Left lung (tissue), 10 donors: ENCODE measurements around the gene CSH2. TPM values are rescaled to one million over a fixed set of nuclear protein-coding genes. Genes with fewer than 3 reads are reported as not detected.
"Not testable (repeated sequence)": the region's sequence is repeated elsewhere in the genome, so short reads cannot be mapped to it uniquely, and the experiment has no call there.

Experiments
- ATAC-seq: fragments of 200-7000 bp; cut with Tn5 transposase; one replicate; pipeline ENCODE4 v1.9.1; 2020; ENCODE audit warnings: moderate library complexity
- DNase-seq, 4 donors: peaks; one replicate each; pipeline ENCODE4 v3.0.0-alpha.2; 2013 to 2020
- H3K27ac ChIP-seq, 2 donors: fragments of 200-600 bp; sonication (generic) in 1 of 2; one replicate each; pipeline versions ENCODE4 v1.5.0 to v1.8.0; 2020 to 2021
- H3K27me3 ChIP-seq, 2 donors: fragments of 200-600 bp; sonication (generic) in 1 of 2; one replicate each; pipeline versions ENCODE4 v1.5.0 to v1.8.0; 2020 to 2021
- H3K36me3 ChIP-seq, 2 donors: fragments of 200-600 bp; sonication (generic) in 1 of 2; one replicate each; pipeline versions ENCODE4 v1.5.0 to v1.8.0; 2020 to 2021
- H3K4me1 ChIP-seq, 2 donors: fragments of 200-600 bp; one replicate each; pipeline ENCODE4 v1.8.0; 2021
- H3K4me3 ChIP-seq, 2 donors: fragments of 200-600 bp; sonication (generic) in 1 of 2; one replicate each; pipeline versions ENCODE4 v1.5.0 to v1.8.0; 2020 to 2021; ENCODE audit warnings: mild to moderate bottlenecking in 1 of 2
- H3K9me3 ChIP-seq, 2 donors: fragments of 200-600 bp; sonication (generic) in 1 of 2; one replicate each; pipeline versions ENCODE4 v1.5.0 to v1.8.0; 2020 to 2021
- intact Hi-C, 2 donors: fragments of 100-400 bp; cut with DNase I; formaldehyde crosslinking; loops; one replicate each; pipeline versions ENCODE4 v1.11.2 to v1.14.2; 2022
- polyA plus RNA-seq, 6 donors: library from polyadenylated mRNA; unstranded; fragments of 120-200 nt; gene quantifications; one replicate each; pipeline ENCODE4 v1.2.1, GENCODE V29; 2013; ENCODE audit not compliant: insufficient read length in 6 of 6
- total RNA-seq, 2 donors: library from RNA; stranded (reverse); fragmentation: NEBNext Ultra II Directional; extraction: Animal tissue kit (Norgen Biotek cat#: 25700); gene quantifications; one replicate each; pipeline ENCODE4 v1.2.1, GENCODE V29; 2021
- TF ChIP-seq, protein P1 (sequence below), 2 donors: fragments of 200-600 bp; sonication (generic) in 1 of 2; IDR thresholded peaks; one replicate each; pipeline versions ENCODE4 v1.5.0 to v1.8.0; 2021; ENCODE audit warnings: antibody characterized with exemption in 2 of 2
- donor health status: DM: no; HTN: yes; CAD: no.
- donor health status: DM: no; HTN: no; CAD: no.

CSH2 gene
- total and polyA plus RNA-seq, 8 donors: 0.20 to 6.7 (median 0.23) TPM; not detected in 5

DNA sequence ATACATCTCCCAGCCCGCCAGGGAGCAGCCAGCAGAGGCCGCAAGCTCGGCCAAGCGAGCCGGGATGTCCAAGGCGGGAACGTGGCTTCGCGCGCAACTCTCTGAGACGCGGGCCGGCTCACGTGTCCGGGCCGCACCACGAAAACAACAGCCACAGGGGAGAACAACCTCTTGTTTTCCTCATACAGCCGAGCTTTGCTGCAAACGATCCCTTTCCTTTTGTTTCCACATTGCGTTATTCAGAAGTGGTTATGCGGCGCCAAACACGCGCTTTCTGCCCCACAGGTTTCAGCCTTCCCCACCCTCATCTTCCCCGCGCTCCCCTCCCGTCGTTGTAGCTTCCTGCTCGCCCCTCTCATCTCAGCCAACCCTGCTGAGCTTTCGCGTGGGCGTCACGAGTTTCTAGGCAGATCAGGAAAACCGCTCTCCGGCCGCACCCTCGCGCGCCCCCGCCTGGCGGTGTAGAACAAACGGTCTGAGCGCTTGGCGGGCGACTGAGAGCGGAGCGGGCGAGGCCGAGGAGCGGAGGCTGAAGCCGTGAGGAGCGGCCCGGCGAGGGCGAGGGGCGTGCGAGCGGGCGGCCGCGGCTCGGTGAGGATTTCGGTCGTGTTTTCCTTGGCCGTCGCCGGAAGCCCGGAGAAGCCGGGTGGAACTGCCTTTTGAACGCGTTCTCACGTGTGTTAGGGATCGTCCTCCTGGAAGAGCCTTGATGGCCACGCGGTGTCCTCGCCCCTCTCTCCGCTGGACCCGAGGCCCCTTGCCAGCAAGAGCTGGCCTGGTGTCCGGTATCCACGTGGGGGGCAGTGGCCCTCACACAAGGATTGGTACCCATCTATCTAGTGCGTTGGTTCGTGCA lies 24.4 kb downstream of the CSH2 start:
- ATAC-seq: peak; percentile 97
- Histone ChIP-seq H3K4me3 (peak overlapping the region; percentile 18 to 36), H3K27me3 (no peaks in the 10 kb centered on the region), H3K9me3 (peaks cover 0 to 6% of the 10 kb centered on the region in 2 donors), H3K27ac (peak overlapping the region in 1 of 2 donors; percentile 63), H3K36me3 (no peaks in the 10 kb centered on the region), H3K4me1 (no peaks in the 10 kb centered on the region)
- TF ChIP-seq, protein P1, sequence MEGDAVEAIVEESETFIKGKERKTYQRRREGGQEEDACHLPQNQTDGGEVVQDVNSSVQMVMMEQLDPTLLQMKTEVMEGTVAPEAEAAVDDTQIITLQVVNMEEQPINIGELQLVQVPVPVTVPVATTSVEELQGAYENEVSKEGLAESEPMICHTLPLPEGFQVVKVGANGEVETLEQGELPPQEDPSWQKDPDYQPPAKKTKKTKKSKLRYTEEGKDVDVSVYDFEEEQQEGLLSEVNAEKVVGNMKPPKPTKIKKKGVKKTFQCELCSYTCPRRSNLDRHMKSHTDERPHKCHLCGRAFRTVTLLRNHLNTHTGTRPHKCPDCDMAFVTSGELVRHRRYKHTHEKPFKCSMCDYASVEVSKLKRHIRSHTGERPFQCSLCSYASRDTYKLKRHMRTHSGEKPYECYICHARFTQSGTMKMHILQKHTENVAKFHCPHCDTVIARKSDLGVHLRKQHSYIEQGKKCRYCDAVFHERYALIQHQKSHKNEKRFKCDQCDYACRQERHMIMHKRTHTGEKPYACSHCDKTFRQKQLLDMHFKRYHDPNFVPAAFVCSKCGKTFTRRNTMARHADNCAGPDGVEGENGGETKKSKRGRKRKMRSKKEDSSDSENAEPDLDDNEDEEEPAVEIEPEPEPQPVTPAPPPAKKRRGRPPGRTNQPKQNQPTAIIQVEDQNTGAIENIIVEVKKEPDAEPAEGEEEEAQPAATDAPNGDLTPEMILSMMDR (IDR thresholded peaks at IDR 0.05): peak; percentile 43 to 61
- intact Hi-C loops: no loop called here
- peak; percentile 85 to 96 (median 90) for DNase-seq

DNA sequence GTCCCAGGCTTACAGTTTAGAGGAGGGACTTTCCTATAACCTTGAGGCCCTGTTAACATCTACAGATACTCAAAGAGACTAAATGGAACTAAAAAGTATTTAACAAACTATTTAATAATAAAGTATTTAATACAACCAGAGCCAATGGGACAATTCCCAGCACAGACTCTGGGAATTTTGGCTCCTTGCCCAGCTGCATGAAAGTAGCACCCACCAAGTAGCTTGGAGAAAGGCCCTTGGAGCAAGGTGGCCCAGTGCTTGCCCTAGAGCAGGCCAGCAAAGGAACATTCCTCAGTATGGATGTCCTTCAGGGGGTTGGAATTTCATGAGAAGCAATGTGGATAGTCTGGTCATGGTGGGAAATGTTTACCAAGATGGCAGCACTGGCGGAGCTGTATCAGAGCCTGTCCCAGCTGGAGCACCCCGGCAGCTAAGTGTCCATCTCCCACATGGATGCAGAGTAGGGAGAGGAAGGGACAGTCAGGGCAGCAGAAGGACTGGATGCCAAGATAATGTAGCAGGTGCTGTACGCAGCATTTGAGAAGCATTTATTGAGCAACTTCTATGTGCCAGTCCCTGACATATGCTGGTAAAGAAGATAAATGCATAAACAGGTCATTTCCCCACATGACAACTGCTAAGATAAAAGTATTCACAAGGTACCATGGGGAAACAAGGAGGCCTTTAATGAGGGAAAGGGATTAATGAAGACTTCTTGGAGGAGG lies 25.8 kb downstream of the CSH2 start:
- no peaks in the 10 kb centered on the region for H3K27me3 ChIP-seq
- TF ChIP-seq, protein P1 (IDR thresholded peaks at IDR 0.05): no peak
- intact Hi-C loops: no loop called here
- peaks cover 0 to 8% of the 10 kb centered on the region in 2 donors for H3K4me1 ChIP-seq
- DNase-seq (no peak), ATAC-seq (no peak)
- H3K4me3 ChIP-seq: no peak overlapping the region
- H3K27ac ChIP-seq: no peak overlapping the region
- peaks cover 0 to 6% of the 10 kb centered on the region in 2 donors for H3K9me3 ChIP-seq
- no peaks in the 10 kb centered on the region for H3K36me3 ChIP-seq

DNA sequence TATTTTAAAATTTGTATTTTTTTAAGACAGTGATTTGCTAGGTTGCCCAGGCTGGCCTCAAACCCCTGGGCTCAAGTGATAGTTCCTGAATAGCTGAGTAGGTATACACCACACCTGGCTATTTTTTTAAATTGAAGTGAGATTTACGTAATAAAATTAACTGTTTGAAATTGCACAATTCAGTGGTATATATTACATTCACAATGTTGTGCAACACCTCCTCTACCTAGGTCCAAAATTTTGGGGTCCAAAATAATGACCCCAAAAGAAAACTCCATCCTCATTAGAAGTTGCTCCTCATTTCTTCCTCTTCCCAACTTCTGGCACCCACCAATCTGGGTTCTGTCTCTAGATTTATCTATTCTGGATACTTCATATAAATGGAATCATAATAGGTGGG lies 28.0 kb downstream of the CSH2 start:
- TF ChIP-seq, protein P1 (IDR thresholded peaks at IDR 0.05): no peak
- Histone ChIP-seq H3K4me1 (peaks cover 9 to 21% of the 10 kb centered on the region in 2 donors), H3K36me3 (no peaks in the 10 kb centered on the region), H3K4me3 (no peak overlapping the region), H3K27me3 (no peaks in the 10 kb centered on the region), H3K27ac (no peak overlapping the region), H3K9me3 (peaks cover 0 to 6% of the 10 kb centered on the region in 2 donors)
- intact Hi-C loops: no loop called here
- DNase-seq: no peak
- ATAC-seq: no peak

DNA sequence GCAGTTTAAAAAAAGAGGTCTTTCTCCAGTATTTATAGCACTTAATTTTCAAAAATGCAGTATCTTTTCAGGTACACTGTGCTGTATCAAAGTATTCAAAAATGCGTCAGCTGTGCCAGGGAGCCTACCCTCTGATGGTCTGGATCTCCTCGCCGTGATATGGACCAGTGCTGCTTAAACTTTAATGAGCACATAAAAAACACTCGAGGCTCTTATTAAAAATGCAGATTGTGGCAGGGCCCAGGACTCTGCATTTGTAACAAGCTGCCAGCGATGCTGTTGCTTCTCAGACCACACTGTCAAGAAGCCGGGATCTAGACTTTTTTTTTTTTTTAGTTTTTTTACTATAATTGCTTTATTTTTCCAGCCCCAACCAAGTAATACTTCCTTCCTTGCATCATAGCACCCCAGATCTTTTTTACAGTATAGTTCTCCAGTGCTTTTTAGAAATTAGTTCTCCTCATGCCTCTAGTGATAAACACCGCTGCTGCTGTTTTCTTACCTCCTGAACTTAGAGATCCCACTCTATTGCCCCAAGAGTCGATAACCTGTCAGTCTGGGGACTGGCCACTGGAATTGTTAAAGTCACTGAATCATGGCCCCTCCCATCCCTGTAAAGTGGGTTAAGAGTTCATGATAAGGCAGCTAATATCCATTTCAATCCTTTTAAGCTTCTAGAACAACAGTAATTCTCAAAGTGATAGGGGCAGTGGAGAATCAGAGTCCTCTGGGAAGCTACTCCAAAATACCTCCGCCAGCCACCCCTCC lies 29.4 kb downstream of the CSH2 start:
- H3K27me3 ChIP-seq: no peaks in the 10 kb centered on the region
- DNase-seq: no peak
- no peak for ATAC-seq
- TF ChIP-seq, protein P1 (IDR thresholded peaks at IDR 0.05): no peak
- no peaks in the 10 kb centered on the region for H3K36me3 ChIP-seq
- H3K4me1 ChIP-seq: peaks cover 17 to 35% of the 10 kb centered on the region in 2 donors
- intact Hi-C loops: no loop called here
- H3K9me3 ChIP-seq: peaks cover 0 to 5% of the 10 kb centered on the region in 2 donors
- H3K4me3 ChIP-seq: peak overlapping the region in 1 of 2 donors; percentile 90
- peak overlapping the region; percentile 93 for H3K27ac ChIP-seq

DNA sequence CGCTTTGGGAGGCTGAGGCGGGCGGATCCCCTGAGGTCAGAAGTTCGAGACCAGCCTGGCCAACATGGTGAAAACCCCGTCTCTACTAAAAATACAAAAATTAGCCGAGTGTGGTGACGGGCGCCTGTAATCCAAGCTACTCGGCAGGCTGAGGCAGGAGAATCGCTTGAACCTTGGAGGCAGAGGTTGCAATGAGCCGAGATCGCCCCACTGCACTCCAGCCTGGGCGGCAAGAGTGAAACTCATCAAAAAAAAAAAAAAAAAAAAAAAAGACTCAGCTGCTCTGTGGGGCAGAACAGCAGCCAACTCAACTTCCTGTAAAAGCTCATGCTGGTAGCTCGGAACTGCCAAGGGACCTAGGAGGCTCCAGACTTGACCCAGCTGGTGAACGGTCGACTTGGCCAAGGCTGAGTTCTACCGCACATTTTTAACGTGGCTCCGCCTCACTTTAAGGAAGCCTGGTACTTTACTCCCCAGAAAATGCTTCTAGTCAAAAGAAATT lies 30.0 kb downstream of the CSH2 start:
- DNase-seq (peak in 3 of 4 donors; percentile 62 to 93 (median 86)), ATAC-seq (peak; percentile 1)
- H3K9me3 ChIP-seq, H3K27me3 ChIP-seq, H3K36me3 ChIP-seq, intact Hi-C loops: not testable (repeated sequence)
- H3K4me3 ChIP-seq: peak overlapping the region; percentile 45 to 90
- peaks cover 20 to 42% of the 10 kb centered on the region in 2 donors for H3K4me1 ChIP-seq
- peak overlapping the region; percentile 93 for H3K27ac ChIP-seq
